ENCODE data around the gene TNKS1BP1. TPM values are rescaled to one million over a fixed set of nuclear protein-coding genes. Genes with fewer than 3 reads are reported as not detected.

Gene TNKS1BP1
- total and polyA plus RNA-seq, 9 of the 15 experiments (the other 6 are each of a cell fraction or from before 2014, with no cell fraction given) = 1.1 to 47.2 (median 10.9) TPM

- TF ChIP-seq, protein P1, sequence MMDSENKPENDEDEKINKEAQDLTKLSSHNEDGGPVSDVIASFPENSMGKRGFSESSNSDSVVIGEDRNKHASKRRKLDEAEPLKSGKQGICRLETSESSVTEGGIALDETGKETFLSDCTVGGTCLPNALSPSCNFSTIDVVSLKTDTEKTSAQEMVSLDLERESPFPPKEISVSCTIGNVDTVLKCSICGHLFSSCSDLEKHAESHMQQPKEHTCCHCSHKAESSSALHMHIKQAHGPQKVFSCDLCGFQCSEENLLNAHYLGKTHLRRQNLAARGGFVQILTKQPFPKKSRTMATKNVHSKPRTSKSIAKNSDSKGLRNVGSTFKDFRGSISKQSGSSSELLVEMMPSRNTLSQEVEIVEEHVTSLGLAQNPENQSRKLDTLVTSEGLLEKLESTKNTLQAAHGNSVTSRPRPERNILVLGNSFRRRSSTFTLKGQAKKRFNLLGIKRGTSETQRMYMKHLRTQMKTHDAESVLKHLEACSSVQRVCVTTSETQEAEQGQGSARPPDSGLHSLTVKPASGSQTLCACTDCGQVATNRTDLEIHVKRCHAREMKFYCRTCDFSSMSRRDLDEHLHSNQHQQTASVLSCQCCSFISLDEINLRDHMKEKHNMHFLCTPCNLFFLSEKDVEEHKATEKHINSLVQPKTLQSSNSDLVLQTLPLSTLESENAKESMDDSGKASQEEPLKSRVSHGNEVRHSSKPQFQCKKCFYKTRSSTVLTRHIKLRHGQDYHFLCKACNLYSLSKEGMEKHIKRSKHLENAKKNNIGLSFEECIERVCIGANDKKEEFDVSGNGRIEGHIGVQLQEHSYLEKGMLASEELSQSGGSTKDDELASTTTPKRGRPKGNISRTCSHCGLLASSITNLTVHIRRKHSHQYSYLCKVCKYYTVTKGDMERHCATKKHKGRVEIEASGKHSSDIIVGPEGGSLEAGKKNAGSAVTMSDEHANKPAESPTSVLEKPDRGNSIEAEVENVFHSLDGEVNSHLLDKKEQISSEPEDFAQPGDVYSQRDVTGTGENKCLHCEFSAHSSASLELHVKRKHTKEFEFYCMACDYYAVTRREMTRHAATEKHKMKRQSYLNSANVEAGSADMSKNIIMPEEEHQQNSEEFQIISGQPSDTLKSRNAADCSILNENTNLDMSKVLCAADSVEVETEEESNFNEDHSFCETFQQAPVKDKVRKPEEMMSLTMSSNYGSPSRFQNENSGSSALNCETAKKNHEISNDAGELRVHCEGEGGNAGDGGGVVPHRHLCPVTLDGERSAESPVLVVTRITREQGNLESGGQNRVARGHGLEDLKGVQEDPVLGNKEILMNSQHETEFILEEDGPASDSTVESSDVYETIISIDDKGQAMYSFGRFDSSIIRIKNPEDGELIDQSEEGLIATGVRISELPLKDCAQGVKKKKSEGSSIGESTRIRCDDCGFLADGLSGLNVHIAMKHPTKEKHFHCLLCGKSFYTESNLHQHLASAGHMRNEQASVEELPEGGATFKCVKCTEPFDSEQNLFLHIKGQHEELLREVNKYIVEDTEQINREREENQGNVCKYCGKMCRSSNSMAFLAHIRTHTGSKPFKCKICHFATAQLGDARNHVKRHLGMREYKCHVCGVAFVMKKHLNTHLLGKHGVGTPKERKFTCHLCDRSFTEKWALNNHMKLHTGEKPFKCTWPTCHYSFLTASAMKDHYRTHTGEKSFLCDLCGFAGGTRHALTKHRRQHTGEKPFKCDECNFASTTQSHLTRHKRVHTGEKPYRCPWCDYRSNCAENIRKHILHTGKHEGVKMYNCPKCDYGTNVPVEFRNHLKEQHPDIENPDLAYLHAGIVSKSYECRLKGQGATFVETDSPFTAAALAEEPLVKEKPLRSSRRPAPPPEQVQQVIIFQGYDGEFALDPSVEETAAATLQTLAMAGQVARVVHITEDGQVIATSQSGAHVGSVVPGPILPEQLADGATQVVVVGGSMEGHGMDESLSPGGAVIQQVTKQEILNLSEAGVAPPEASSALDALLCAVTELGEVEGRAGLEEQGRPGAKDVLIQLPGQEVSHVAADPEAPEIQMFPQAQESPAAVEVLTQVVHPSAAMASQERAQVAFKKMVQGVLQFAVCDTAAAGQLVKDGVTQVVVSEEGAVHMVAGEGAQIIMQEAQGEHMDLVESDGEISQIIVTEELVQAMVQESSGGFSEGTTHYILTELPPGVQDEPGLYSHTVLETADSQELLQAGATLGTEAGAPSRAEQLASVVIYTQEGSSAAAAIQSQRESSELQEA (IDR thresholded peaks at IDR 0.05; ENCODE audit: low read depth) = no peak
- TF ChIP-seq RCOR1 (IDR thresholded peaks at IDR 0.05; ENCODE audit: borderline replicate concordance in 1 of 2, low read depth in 2 of 2, low read length in 2 of 2) (peak in 1 of 2 experiments; percentile 89; a peak in 2 of 4 replicates), NR2C1 (IDR thresholded peaks at IDR 0.05) (no peak), NR2C1 (tag; IDR thresholded peaks at IDR 0.05) (peak; percentile 59; the same call in 1 of the 2 replicates), JUND (IDR thresholded peaks at IDR 0.05; ENCODE audit: borderline replicate concordance, low read depth, low read length) (no peak; the same call in 1 of the 2 replicates), JUND (tag; IDR thresholded peaks at IDR 0.05; ENCODE audit: borderline replicate concordance, low read depth, low read length) (no peak), ADNP (tag; IDR thresholded peaks at IDR 0.05) (no peak), EHMT2 (IDR thresholded peaks at IDR 0.05) (no peak), JUNB (CRISPR knock-in tag; conservative IDR thresholded peaks at IDR 0.05) (no peak), NR1H2 (CRISPR knock-in tag; IDR thresholded peaks at IDR 0.05) (no peak), FOXJ2 (tag; IDR thresholded peaks at IDR 0.05) (no peak), RBM39 (optimal IDR thresholded peaks at IDR 0.05; ENCODE audit: low read depth, low read length) (no peak), ZNF274 (IDR thresholded peaks at IDR 0.05; ENCODE audit: borderline replicate concordance, low read depth, low read length) (no peak)
- TF ChIP-seq, protein P2, sequence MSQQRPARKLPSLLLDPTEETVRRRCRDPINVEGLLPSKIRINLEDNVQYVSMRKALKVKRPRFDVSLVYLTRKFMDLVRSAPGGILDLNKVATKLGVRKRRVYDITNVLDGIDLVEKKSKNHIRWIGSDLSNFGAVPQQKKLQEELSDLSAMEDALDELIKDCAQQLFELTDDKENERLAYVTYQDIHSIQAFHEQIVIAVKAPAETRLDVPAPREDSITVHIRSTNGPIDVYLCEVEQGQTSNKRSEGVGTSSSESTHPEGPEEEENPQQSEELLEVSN (IDR thresholded peaks at IDR 0.05; ENCODE audit: borderline replicate concordance in 1 of 2, extremely low read depth in 1 of 2, insufficient read depth in 1 of 2, insufficient read length in 1 of 2, low read depth in 1 of 2, low read length in 1 of 2, poor library complexity in 1 of 2, severe bottlenecking in 1 of 2) = no peak
- TF ChIP-seq, protein P3, sequence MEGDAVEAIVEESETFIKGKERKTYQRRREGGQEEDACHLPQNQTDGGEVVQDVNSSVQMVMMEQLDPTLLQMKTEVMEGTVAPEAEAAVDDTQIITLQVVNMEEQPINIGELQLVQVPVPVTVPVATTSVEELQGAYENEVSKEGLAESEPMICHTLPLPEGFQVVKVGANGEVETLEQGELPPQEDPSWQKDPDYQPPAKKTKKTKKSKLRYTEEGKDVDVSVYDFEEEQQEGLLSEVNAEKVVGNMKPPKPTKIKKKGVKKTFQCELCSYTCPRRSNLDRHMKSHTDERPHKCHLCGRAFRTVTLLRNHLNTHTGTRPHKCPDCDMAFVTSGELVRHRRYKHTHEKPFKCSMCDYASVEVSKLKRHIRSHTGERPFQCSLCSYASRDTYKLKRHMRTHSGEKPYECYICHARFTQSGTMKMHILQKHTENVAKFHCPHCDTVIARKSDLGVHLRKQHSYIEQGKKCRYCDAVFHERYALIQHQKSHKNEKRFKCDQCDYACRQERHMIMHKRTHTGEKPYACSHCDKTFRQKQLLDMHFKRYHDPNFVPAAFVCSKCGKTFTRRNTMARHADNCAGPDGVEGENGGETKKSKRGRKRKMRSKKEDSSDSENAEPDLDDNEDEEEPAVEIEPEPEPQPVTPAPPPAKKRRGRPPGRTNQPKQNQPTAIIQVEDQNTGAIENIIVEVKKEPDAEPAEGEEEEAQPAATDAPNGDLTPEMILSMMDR (IDR thresholded peaks at IDR 0.05 in 2 of 3, conservative IDR thresholded peaks at IDR 0.05 in 1 of 3; ENCODE audit: insufficient read depth in 2 of 3, low read depth in 1 of 3, low read length in 3 of 3) = no peak
Observed at GRCh38 chr11:57321388-57322255, 3.1 kb downstream of the TNKS1BP1 start (continued).

All from K562 (cell line).